GM19328 (cell line): ENCODE data around the gene NOD2.

Experiments used
- ATAC-seq: cut with Tn5 transposase; IDR thresholded peaks from one replicate; pipeline ENCODE4 v1.9.1; 2021; ENCODE audit warnings: mild to moderate bottlenecking, moderate library complexity; ENCODE audit not compliant: unreplicated experiment

NOD2 gene

DNA sequence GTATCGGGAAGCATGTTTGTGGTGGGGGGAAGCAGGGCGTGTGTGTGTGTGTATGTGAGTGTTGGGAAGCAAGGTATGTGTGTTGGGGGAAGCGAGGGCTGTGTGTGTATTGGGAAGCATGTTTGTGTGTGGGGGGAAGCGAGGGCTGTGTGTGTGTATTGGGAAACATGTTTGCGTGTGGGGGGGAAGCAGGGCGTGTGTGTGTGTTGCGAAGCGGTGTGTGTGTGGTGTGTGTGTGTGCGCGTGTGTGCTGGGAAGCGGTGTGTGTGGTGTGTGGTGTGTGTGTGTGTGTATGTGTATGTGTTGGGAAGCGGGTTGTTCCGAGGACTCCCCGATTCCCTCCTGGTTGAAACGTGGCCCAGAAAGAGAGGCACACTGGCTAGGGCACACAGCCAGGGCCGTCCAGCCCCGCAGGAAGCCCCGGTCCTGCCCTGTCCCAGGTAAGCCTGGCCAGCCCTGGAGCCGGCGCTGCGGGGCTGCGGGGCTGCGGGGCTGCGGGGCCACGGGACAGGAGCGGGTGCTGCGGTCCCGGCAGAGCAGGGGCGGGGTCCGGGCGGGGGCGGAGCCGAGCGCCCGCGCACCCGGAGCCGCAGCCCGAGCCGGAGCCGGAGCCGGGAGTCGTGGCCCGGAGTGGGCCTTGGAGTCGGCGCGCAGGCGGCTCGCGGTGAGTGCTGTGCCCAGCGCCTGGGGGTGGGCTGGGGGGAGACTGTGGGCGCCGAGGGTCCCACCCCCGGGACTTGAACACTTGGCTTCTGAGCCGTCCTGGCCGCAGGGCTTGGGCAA, at the start of gene NOD2:
Gene NOD2 (plus strand): TSS at position 608 of the 783 bp plus-strand sequence. CDS start 5,890 bp downstream, outside the sequence.
- ATAC-seq: no peak

DNA sequence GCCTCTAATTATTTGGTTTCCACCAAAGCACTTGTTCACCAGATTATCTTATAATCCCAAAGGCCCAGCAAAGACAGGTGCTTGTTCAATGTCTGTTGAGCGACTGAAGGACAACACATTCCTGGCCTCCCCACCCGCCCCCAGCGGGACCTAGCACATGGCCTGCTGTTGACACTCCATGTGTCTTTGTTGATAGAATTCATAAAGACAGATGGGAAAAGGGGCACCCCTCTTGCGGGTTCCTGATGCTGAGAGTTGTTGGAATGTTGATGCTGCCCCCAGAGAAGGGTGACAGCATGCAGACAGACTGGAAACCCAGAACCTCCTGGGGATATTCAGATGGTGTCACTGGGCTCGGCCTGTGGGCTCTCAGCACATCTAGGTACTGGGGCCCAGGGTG, 49.2 kb upstream of the NOD2 start:
- ATAC-seq: no peak

DNA sequence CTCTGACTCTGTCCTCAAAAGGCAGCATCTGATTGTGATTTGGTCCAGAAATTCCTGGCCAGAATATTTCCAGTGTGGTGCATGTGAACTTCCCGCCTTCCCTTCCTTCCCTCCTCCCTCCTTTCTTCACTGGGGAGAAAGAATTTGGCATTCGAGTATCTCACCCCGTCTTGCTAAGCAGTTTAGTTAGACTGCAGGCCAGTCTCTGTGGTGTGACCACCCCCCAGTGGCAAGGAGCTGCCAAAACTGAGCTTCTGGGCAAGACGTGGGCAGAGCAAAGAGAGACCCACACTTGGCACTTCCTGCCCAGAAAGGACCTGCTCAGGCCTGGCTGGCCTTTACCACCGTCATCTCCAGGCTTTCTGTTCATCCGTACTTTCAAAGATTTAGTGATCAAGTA, 48.7 kb upstream of the NOD2 start:
- no peak for ATAC-seq

DNA sequence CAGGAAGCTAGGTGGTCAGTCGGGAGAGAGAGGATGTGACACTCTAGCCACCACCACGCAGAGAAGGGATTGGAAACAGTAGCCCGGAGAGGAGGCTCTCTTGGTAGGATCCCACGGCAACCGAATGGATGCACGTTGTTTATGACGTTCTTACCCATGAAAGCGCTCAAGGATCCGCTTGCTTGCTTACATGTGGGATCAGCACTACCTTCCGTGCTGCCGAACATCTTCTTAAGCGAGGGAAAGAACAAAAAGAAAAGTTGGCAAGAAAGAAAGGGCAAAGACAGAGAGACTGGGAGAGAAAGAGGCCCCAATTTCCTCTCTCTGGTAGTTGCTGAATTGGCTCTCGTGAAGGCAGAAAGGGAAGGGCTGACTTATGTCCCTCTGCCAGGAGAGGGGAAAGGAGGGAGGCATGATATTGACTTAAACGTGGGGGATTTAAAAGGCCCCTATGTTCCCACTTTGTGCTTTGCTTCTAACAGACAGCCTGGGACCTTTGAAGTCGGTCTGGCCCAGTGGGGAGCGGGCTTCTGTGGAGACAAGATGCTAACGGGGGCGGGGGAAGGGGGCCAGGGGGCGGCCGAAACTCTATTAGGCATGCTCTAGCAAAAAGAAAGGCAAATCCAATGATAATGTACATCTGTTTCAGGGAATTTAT, 47.7 kb upstream of the NOD2 start:
- no peak for ATAC-seq

DNA sequence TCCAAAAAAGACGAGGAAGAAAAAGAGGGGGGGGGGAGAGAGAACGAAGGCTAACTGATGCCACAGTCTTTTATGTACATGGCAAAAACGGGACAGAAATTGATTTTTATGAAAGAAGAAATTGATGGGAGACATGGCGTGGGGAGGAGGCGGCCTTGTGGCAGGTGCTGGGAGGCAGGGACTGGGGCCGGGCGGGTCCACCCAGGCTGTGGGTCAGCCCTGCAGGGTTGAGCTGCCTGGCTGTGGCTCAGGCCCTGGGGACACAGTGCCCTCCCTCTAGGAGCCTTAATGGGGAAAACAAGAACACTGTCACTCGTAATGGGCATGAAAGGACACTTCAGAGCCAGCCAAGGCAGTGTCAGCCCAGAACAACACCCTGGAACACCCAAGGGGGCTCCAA, 47.1 kb upstream of the NOD2 start:
- ATAC-seq: no peak

DNA sequence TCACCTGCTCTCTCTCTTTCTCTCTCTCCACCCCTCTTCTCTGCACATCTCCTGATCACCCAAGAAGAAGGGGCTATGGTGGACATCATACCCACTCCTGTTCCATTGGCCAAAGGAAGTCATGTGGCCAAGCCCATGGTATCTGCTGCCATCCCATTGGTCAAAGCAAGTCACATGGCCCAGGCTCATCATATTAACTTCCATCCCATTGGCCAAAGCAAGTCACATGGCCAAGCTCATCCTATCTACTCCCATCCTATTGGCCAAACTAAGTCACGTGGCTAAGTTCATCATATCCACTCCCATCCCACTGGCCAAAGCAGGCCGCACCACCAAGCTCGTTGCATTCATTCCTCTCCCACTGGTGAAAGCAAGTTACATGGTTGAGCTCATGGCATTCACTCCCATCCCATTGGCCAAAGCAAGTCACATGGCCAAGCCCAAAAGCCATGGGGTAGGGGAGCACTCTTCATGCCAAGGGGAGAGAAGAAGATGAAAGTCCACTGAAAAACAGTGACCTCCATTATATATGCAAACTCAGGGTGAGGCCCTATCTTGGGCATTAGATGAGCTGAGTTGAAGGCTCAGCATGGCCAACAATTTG, 41.5 kb upstream of the NOD2 start:
- no peak for ATAC-seq

DNA sequence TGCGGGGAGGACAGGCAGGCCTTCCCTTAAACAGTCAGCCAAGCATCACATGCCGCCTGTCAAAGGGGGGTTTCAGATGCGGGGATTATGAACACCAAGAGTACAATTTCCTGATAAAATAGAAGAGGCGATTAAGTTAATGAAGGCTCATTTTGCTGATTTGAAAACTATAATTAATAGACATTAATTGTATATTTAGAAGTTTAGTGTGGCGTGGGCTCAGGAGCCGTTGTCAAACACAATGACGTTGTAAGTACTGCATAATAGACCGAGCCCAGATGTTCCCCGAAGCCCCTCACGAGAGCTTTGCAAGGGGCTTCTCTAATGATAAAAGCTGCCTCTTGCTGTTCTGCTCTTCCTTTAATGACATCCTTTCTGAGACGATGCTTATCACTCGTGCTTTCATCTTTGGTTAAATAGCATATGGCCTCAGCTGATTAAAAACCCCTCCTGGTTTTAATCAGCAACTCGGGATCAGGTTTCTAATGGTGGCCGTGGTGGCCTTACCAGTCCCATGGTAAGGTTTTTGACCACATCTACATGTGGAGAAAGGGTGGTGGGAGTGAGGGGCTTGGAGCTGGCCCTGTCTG, 40.5 kb upstream of the NOD2 start:
- no peak for ATAC-seq

DNA sequence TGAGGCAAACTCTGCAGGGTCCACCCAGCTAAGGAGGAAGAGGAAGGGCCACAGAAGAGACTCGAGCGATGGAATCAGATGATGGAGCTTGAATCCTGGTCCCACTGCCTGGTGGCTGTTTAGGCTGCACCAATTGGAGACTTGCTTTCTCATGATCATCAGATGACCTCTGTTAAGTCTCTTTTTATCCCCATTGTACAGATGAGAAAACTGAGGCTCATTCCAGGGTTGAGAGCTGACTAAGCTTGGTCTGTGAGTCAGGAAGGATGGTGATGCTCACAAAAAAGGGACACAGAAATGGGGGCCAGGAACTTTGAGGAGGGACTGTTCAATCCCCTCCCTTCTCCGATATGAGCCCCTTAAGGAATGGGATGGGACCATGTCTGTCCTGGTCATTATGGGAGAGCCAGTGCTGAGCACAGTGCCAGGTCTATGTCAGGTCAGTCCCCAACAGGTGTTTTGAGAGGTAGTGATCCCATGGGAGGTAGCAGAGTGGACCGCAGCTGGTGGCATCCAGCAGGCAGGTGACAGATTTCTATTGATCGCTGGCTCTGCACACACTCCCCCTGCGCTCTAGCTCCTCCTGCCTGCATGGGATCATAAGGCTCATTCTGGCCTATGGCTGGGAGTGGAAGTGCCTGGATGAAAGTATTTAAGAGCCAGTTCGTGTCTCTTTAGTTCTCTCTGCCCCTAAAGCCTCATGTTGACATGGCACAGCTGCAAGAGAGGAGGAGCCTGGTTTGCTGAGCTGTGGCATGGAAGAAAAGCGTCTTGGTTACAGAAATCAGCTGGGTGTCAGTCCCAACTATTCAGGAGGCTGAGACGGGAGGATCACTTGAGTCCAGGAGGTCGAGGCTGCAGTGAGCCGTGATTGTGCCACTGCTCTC, 39.5 kb upstream of the NOD2 start:
- ATAC-seq: no peak

DNA sequence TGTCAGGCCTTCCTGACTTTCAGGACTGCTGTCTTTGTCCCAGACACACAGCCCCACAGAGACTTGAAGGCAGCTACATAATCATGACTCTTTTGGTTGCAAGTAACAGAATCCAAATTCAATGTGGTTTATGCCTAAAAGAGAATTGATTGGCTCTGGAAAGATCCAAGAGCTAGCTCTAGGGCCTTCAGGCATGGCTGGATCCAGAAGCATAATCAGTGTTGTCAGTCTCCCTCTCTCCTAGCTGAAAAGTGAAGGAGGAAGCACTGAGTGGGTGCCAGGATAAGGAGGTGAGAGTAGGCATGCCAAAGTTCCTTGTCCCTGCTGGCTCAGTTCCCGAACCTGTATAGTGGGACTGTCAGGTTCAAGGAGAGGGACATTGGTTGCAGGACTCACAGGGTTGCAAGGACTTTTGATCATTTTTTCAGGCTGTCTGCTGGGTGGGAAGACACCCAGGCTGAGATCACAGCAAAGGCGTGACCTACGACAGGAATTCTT, 37.8 kb upstream of the NOD2 start:
- ATAC-seq: no peak

DNA sequence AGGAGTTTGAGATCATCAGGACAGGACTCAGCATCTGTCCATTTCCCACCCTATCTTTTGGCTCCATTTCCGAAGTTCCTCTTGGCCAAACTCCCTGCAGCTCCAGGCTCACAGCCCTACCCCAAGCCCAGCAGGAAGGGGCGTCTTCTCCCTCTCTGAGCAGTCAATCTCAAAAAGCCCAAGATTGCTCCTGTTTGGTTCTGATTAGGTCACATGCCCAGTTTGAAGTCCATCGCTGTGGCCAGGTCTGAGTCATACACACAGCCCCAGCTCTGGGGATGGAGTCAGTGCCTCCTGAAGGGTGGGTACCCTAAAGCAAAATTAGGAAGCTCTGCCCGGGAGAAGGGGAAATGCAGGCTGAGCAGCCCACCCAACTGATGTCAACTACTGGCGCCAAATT, 36.2 kb upstream of the NOD2 start:
- no peak for ATAC-seq

DNA sequence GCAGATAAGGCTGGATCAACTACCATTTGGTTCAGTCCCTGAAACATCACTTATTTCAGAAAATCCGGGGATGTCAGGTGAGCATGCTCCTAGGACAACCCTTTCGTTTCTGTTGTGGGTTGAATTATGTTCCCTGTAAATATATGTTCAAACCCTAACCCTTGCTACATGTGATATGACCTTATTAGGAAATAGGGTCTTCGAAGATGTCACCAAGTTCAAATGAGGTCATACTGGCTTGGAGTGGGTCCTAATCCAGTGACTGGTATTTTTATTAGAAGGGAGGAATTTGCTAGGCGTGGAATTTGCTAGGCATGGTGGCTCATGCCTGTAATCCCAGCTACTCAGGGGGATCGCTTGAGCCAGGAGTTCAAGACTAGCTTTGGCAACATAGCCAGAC, 33.6 kb upstream of the NOD2 start:
- no peak for ATAC-seq

DNA sequence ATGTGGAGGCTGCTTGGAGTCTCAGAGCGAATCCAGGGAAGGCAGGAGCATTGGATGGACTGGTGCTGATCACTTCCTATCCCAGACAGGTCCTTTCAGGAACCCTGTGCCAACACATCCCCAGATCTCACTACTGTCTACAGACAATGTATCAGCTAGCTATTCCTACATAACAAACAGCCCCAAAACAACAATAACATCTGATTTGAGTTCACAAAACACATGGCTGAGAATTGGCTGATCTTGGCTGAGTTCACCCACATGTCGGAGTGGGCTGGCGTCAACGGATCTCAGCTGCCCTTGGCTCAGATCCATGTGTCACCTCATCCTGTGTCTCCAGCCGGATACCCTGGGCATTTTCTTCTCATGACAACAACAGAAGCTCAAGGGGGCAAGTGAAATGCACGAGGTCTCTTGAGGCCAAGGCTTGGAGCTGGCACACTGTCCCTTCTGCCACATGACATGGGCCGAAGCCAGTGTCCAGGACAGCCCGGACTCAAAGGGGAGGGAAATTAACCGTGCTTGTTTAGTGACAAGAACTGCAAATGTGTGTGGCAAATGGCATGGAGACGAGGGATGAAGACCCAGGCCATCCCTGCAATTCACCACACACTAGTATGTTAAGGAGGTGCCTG, 31.0 kb upstream of the NOD2 start:
- no peak for ATAC-seq

DNA sequence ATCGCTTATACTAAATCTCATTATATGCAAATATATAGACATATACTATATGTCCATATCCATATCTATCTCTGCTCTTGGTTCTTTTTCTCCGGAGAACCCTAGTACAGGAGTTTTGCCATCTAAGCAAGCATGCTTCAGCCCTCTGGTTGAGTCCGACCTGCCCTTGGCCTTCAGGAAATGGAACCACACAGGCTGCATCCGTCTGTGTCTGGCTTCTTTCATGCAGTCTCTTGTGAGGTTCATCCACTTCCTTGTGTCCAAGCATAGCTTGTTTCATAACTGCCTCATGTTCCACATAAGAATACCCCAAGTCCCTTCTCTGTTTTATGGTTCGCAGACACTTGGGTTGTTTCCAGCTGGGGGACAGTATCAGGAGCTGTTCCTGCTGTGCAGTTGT, 29.1 kb upstream of the NOD2 start:
- no peak for ATAC-seq

DNA sequence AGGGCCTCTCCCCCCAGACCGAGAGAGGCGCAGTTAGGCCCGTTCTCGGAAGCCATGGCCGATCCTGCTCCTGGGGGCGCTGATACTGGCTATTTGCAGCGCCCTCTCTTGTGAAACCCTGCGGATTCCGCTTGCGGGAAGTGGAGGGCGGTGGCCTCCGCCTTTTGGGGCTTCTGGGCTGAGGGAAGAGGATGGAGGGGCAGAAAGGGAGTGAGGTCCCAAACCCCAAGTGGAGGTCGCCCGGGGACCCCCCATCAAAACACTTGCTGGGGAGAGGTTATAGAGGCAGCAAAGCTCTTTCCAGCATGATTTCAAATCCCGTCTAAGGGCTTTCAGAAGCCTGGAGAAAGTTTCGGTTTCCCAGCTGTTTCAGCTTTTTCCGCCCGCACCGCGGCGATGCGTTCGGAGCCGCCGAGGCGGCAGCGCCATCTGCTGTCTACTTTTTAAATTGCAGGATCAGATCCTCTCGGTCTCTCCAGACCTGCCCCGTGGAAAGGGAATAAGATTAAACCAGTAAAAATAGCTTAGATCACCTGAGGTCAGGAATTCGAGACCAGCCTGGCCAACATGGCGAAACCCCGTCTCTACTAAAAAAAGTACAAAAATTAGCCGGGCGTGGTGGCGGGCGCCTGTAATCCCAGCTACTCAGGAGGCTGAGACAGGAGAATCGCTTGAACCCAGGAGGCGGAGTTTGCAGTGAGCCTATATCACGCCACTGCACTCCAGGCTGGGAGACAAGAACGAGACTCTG, 28.1 kb upstream of the NOD2 start:
- ATAC-seq: no peak

DNA sequence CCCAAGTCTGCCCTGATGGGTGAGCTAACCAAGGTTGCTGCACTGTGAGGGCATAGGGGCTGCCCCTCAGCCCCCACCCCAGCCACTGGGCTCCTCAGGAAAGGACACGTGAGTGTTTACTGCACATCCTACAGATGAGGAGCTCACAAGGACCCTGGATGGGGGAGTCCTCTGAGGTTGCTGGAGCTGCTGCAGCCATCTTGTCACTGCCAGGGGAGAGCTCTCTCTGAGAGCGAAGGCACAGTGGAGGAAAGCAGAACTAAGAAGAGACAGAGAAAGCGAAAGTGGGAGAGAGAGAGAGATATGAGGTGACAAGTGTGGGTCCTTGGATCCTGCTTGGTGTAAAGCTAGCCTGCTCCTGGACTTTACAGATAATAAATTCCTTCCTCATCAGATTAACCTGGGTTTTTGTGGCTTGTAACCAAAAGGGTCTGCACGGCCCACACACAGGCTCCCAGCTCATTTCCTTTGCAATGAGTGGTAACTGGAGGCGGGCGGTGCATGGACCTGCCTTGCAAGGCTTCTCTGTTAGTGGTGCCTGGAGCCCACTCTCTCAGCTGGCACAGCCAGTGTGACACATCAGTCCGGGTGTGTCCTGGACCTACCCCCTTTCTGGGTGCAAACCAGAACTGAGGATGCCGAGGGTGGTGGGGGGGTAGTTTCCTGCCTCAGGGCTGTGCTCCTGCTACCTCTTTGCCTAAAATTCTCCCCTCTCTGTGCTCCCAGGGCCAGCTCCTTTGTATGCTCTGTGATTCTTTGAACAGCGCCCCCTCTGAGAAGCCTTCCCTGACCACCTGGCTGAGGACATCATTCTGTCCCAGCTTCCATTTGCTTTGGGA, 26.5 kb upstream of the NOD2 start:
- peak; percentile 76 for ATAC-seq

DNA sequence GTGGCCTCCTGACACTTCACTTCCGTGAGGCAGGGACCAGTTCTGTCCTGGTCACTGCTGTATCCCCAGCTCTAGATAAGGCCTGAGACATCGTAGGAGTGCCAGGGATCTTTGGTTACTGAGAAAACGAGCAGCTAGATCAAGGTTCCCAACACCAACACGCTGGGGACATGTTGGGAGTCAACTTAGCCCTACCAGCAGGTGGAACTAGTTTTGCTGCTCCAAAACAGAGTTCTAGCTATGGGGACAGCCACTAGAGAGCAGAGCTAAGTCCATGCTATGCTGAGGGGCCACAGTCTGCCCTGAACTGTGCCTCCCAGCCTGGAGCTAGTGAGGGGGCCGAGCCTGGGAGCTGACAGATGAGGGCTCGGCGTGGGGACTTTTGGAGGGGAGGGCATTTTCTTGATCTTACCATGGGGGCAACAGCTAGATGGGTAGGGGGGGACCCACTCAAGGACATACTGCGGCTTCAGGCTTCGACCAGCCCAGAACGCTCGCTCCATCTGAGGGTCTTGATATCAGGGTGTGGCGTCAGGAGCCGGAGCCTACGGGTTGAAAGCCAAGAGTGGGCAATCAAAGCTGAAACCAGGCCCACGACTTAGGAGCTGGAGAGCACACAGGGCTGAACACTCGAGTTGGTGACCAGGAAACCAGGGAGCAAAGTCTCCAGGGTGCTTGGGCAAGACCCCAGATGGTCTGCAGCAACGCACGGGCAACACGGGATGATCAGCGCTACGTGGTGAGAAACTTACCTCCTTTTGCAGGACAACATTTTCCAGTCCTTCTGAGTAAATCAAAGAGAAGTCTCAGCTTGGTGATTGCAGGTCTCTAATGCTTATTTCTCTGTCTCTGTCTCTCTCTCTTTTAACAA, 25.7 kb upstream of the NOD2 start:
- no peak for ATAC-seq

DNA sequence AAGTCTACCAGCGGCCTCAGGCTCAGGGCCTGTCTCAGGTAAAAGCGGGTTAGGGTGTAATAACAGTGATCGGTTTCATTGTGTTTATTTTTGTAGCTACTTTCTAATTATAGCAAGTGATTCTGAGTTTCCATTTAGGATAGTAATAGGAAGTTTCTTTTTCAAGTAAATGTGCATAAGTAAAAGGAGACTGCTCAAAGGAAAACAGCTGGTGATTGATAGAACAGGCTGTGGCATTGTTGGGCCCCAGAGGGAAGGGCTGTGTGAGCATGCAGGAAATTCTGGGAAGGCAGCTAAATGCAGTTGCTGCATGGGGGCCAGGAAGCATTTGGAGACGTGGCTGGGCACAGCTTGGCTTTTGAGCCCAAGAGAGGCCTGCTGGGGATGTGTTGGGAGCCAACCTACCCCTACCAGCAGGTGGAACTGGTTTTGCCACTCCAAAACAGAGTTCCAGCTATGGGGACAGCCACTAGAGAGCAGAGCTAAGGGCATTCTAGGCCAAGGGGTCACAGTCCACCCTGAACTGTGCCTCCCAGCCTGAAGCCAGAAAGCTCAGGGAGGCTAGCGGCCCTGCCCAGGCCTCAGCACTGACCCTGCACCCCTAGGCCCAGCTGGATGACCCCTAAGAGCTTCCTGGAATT, 24.9 kb upstream of the NOD2 start:
- no peak for ATAC-seq
